ENCODE results near the gene C1orf52.

The C1orf52 gene

DNA sequence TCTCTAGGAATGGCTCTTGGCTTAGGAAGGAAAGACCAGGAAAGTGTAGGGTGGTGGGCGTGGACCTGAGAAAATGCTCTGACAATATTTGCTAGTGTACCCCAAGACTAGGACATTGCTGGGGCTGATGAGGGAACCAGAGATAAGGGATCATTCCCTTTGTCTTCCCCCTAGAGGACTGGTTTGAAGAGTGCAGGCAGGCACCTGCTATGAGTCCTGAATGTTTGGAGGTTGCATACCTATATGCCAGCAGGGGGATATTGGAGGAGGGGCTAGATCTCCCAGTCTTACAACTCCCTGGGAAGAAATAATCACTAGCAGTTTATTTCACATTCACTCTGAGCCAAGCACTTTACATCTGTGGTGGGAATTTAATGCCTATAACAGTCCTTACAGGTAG lies 23.0 kb upstream of the C1orf52 start:
- Histone ChIP-seq H3K27me3 (replicated peaks; ENCODE audit: control insufficient read depth, insufficient read depth, low read length) (no peaks in the 10 kb centered on the region), H3K36me3 (ENCODE audit: control insufficient read depth, insufficient read depth, low read length) (no peaks in the 10 kb centered on the region), H3K4me3 (replicated peaks; ENCODE audit: low read depth, low read length) (no peak overlapping the region)
- DNase-seq (ENCODE audit: extremely low read depth, insufficient read length): no peak
- TF ChIP-seq, protein P1, sequence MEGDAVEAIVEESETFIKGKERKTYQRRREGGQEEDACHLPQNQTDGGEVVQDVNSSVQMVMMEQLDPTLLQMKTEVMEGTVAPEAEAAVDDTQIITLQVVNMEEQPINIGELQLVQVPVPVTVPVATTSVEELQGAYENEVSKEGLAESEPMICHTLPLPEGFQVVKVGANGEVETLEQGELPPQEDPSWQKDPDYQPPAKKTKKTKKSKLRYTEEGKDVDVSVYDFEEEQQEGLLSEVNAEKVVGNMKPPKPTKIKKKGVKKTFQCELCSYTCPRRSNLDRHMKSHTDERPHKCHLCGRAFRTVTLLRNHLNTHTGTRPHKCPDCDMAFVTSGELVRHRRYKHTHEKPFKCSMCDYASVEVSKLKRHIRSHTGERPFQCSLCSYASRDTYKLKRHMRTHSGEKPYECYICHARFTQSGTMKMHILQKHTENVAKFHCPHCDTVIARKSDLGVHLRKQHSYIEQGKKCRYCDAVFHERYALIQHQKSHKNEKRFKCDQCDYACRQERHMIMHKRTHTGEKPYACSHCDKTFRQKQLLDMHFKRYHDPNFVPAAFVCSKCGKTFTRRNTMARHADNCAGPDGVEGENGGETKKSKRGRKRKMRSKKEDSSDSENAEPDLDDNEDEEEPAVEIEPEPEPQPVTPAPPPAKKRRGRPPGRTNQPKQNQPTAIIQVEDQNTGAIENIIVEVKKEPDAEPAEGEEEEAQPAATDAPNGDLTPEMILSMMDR (IDR thresholded peaks at IDR 0.05; ENCODE audit: insufficient read depth, low read length, poor library complexity, severe bottlenecking): no peak

DNA sequence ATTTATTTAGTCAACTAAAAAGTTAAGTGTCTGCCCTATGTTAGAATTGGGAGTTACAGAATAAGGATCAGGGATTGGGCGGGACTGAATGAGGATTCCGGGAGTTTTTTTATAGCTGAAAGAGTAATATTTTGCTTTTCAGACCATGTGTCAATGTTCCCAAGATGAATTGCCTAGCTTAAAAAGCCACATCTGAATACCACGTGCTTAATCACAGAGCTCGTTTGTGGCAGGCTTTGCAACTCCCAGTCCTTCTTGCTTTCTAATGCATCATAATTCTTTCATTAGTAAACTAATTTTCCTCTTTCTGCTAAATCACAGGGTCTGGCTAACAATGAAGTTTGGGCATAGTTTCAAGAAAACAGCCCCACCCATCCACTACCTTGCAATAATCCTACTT lies 21.2 kb upstream of the C1orf52 start:
- Histone ChIP-seq H3K27me3 (replicated peaks; ENCODE audit: control insufficient read depth, insufficient read depth, low read length) (no peaks in the 10 kb centered on the region), H3K4me3 (replicated peaks; ENCODE audit: low read depth, low read length) (no peak overlapping the region), H3K36me3 (ENCODE audit: control insufficient read depth, insufficient read depth, low read length) (no peaks in the 10 kb centered on the region)
- no peak for DNase-seq (ENCODE audit: extremely low read depth, insufficient read length)
- TF ChIP-seq, protein P1 (IDR thresholded peaks at IDR 0.05; ENCODE audit: insufficient read depth, low read length, poor library complexity, severe bottlenecking): no peak

DNA sequence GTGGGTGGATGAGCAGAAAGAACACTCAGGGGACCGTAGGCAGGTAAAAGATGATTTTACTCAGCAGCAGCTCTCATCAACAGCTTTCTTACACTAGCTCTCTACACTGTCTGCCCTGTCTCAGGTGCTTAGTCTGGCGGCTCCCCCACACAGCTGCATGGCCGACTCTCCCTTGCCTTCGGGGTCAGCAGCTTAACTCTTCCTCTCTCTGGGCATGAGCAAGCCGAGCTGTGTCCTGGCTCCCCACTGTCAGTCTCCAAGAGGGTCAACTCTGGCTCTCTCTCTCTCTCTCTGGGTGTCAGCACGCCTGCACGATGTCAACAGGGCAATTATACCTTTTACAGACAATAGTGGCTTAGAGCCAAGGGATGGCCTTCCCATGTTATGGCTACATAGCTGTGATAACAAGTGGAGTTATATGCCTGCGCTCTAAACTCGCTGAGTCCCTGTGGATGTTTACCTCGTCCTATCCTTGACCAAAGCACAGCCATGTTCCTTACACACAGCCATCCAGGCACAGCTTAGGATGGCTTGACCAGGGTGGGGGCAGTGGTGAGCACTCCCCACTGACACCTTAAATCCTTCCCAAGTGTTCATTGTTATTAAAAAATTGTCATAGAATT lies 20.1 kb upstream of the C1orf52 start:
- Histone ChIP-seq H3K36me3 (ENCODE audit: control insufficient read depth, insufficient read depth, low read length) (no peaks in the 10 kb centered on the region), H3K4me3 (replicated peaks; ENCODE audit: low read depth, low read length) (no peak overlapping the region), H3K27me3 (replicated peaks; ENCODE audit: control insufficient read depth, insufficient read depth, low read length) (no peaks in the 10 kb centered on the region)
- DNase-seq (ENCODE audit: extremely low read depth, insufficient read length): no peak
- TF ChIP-seq, protein P1 (IDR thresholded peaks at IDR 0.05; ENCODE audit: insufficient read depth, low read length, poor library complexity, severe bottlenecking): no peak

DNA sequence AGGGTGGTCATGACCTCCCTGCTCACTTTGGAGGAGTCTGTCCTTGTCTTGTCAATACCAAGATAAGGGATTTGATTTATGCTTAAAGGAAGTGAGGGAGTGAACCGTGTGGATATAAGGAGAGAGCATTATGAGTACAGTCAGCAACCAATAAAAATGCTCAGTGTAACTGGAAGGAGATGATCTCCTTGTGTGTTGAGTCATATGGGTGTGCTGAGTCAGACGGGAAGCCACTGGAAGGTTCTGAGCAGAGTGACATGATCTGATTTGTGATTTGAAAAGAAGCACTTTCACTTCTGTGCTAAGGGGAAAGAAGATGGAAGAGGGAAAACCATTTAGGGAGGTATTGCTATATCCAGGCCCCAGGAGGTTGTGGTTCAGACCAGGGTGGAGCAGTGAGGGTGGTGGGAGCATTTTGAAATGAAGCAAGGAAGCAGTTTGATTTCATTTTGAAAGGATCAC lies 19.4 kb upstream of the C1orf52 start:
- H3K4me3 ChIP-seq (replicated peaks; ENCODE audit: low read depth, low read length): no peak overlapping the region
- TF ChIP-seq, protein P1 (IDR thresholded peaks at IDR 0.05; ENCODE audit: insufficient read depth, low read length, poor library complexity, severe bottlenecking): no peak
- H3K27me3 ChIP-seq (replicated peaks; ENCODE audit: control insufficient read depth, insufficient read depth, low read length): no peaks in the 10 kb centered on the region
- no peaks in the 10 kb centered on the region for H3K36me3 ChIP-seq (ENCODE audit: control insufficient read depth, insufficient read depth, low read length)
- DNase-seq (ENCODE audit: extremely low read depth, insufficient read length): peak; percentile 43

DNA sequence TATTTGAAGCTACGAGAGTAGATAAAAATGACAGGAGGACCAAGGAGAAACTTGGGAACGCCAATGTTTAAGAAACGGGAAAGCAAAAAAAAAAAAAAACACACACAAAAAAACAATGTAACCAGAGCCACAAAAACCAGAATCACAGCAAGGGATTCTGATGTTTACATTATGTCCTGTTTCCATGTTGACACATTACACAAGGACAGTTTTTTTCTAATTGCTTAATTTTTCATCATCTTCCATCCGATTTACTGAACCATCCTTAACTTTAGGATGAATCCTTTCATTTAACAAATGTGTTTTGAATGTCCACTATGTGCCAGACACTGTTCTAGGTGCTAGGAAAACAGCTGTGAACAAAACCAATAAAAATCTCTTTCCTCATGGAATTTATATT lies 18.3 kb upstream of the C1orf52 start:
- Histone ChIP-seq H3K36me3 (ENCODE audit: control insufficient read depth, insufficient read depth, low read length) (no peaks in the 10 kb centered on the region; the same call in 1 of the 2 replicates), H3K4me3 (replicated peaks; ENCODE audit: low read depth, low read length) (no peak overlapping the region), H3K27me3 (replicated peaks; ENCODE audit: control insufficient read depth, insufficient read depth, low read length) (no peaks in the 10 kb centered on the region)
- DNase-seq (ENCODE audit: extremely low read depth, insufficient read length): no peak
- TF ChIP-seq, protein P1 (IDR thresholded peaks at IDR 0.05; ENCODE audit: insufficient read depth, low read length, poor library complexity, severe bottlenecking): no peak

All from GM06990 (cell line).